H1 (cell line): ENCODE data around the gene AMBN. TPM values are rescaled to one million over a fixed set of nuclear protein-coding genes. Genes with fewer than 3 reads are reported as not detected.

Experiments
- CTCF ChIA-PET: fragments of 300-600 bp; sonication (Branson Sonifier 250); formaldehyde crosslinking; loops from one replicate; lab custom pipeline; 2021; ENCODE audit not compliant: partially characterized antibody; lab: Charles Lee
- POLR2A ChIA-PET: fragments of 300-600 bp; sonication (Branson Sonifier 250); formaldehyde crosslinking; loops from one replicate; lab custom pipeline; 2021; ENCODE audit warnings: inconsistent platforms; ENCODE audit not compliant: partially characterized antibody; lab: Charles Lee
- DNase-seq, 2 experiments: peaks; one replicate each; pipeline versions ENCODE4 v3.0.0 to v3.0.0-alpha.2; 2010 to 2022; ENCODE audit warnings: low spot score in 2 of 2, low read depth in 1 of 2, mixed read lengths in 1 of 2
- FAIRE-seq: peaks from 2 replicates; lab custom pipeline; 2011; peaks lifted over from hg19 to GRCh38; lab: Jason Lieb, UNC
- H2AFZ ChIP-seq: 2 replicates; pipeline ENCODE4 v1.8.1; 2012; ENCODE audit warnings: low read length, inconsistent platforms
- H2AK5ac ChIP-seq: 2 replicates; pipeline ENCODE4 v1.6.1; 2013; ENCODE audit warnings: low read depth, low read length
- H2BK120ac ChIP-seq: replicated peaks from 2 replicates; pipeline ENCODE3; 2013; ENCODE audit warnings: low read depth, low read length, inconsistent platforms
- H2BK12ac ChIP-seq: 2 replicates; pipeline ENCODE4 v1.6.1; 2013; ENCODE audit warnings: low read depth, low read length
- H2BK15ac ChIP-seq: 2 replicates; pipeline ENCODE4 v1.6.1; 2013; ENCODE audit warnings: low read length
- H2BK20ac ChIP-seq: 2 replicates; pipeline ENCODE4 v1.6.1; 2013; ENCODE audit warnings: low read length
- H2BK5ac ChIP-seq: 2 replicates; pipeline ENCODE4 v1.6.1; 2013; ENCODE audit warnings: low read depth, low read length
- H3K14ac ChIP-seq: 2 replicates; pipeline ENCODE4 v1.6.1; 2013; ENCODE audit warnings: inconsistent platforms; ENCODE audit not compliant: insufficient read length
- H3K18ac ChIP-seq: 2 replicates; pipeline ENCODE4 v1.6.1; 2013; ENCODE audit warnings: low read length; ENCODE audit errors: extremely low read depth
- H3K23ac ChIP-seq: 2 replicates; pipeline ENCODE4 v1.6.1; 2013; ENCODE audit warnings: inconsistent platforms; ENCODE audit not compliant: insufficient read length
- H3K23me2 ChIP-seq: 2 replicates; pipeline ENCODE4 v1.6.1; 2013; ENCODE audit warnings: low read depth, low read length
- H3K27ac ChIP-seq: 2 replicates; pipeline ENCODE4 v1.6.1; 2011; ENCODE audit warnings: low read depth, low read length, inconsistent platforms
- H3K27me3 ChIP-seq, 4 experiments: replicated peaks in 1 of 4; 1 replicate in 1 of 4; 2 replicates in 3 of 4; pipeline versions ENCODE4 v1.6.1 to v1.8.1; 2011 to 2013; ENCODE audit warnings: low read length in 3 of 4, mild to moderate bottlenecking in 3 of 4, inconsistent platforms in 2 of 4, mixed read lengths in 2 of 4, moderate library complexity in 1 of 4; ENCODE audit not compliant: control insufficient read depth in 3 of 4, insufficient read depth in 3 of 4; ENCODE audit errors: extremely low read depth in 1 of 4
- H3K36me3 ChIP-seq, 4 experiments: 2 replicates each; pipeline versions ENCODE4 v1.6.1 to v1.8.1; 2011 to 2013; ENCODE audit warnings: mild to moderate bottlenecking in 4 of 4, low read length in 3 of 4, moderate library complexity in 2 of 4, control low read depth in 1 of 4, inconsistent platforms in 1 of 4; ENCODE audit not compliant: insufficient read depth in 4 of 4, control insufficient read depth in 2 of 4
- H3K4ac ChIP-seq: replicated peaks from 2 replicates; pipeline ENCODE3; 2013; ENCODE audit warnings: low read length, low read depth, mixed read lengths, inconsistent platforms; ENCODE audit not compliant: insufficient read length
- H3K4me1 ChIP-seq, 4 experiments: replicated peaks in 1 of 4; 1 replicate in 1 of 4; 2 replicates in 3 of 4; pipeline versions ENCODE4 v1.6.1 to v1.8.1; 2011 to 2013; ENCODE audit warnings: low read length in 3 of 4, inconsistent platforms in 2 of 4, mixed read lengths in 1 of 4; ENCODE audit not compliant: insufficient read depth in 4 of 4, control insufficient read depth in 3 of 4
- H3K4me2 ChIP-seq, 2 experiments: 2 replicates each; pipeline versions ENCODE4 v1.6.1 to v1.8.1; 2011 to 2013; ENCODE audit warnings: low read depth in 2 of 2, low read length in 2 of 2, control low read depth in 1 of 2, inconsistent platforms in 1 of 2, mild to moderate bottlenecking in 1 of 2; ENCODE audit not compliant: insufficient read depth in 1 of 2
- H3K4me3 ChIP-seq, 4 experiments: fragments of 200-600, 300-600 bp in 1 of 4; sonication (generic), shearing (Covaris generic), sonication (Bioruptor Twin) in 1 of 4; 2 replicates each; pipeline versions ENCODE4 v1.5.1 to v1.8.1; 2011 to 2016; ENCODE audit warnings: low read length in 4 of 4, low read depth in 3 of 4, control low read depth in 2 of 4, inconsistent platforms in 2 of 4, mild to moderate bottlenecking in 2 of 4, mixed read lengths in 1 of 4, moderate library complexity in 1 of 4; ENCODE audit not compliant: insufficient read depth in 2 of 4; ENCODE audit errors: extremely low read depth in 1 of 4
- H3K56ac ChIP-seq: replicated peaks from 2 replicates; pipeline ENCODE3; 2013; ENCODE audit warnings: low read depth, mild to moderate bottlenecking, mixed read lengths, low read length, inconsistent platforms; ENCODE audit not compliant: insufficient read length
- H3K79me1 ChIP-seq: 2 replicates; pipeline ENCODE4 v1.6.1; 2013; ENCODE audit warnings: low read depth, low read length, control low read depth
- H3K79me2 ChIP-seq, 2 experiments: 2 replicates each; pipeline versions ENCODE4 v1.6.1 to v1.8.1; 2012 to 2013; ENCODE audit warnings: low read length in 2 of 2, mild to moderate bottlenecking in 2 of 2, inconsistent platforms in 1 of 2; ENCODE audit not compliant: insufficient read depth in 2 of 2, control insufficient read depth in 1 of 2
- H3K9ac ChIP-seq, 4 experiments: replicated peaks in 1 of 4; 1 replicate in 1 of 4; 2 replicates in 3 of 4; pipeline versions ENCODE4 v1.6.1 to v1.8.1; 2011 to 2013; ENCODE audit warnings: low read depth in 3 of 4, low read length in 3 of 4, control low read depth in 2 of 4, mild to moderate bottlenecking in 2 of 4, moderate library complexity in 2 of 4, inconsistent platforms in 1 of 4; ENCODE audit errors: extremely low read depth in 1 of 4
- H3K9me3 ChIP-seq, 2 experiments: 2 replicates each; pipeline versions ENCODE4 v1.6.1 to v1.8.1; 2012 to 2013; ENCODE audit warnings: mild to moderate bottlenecking in 2 of 2, moderate library complexity in 2 of 2, control low read depth in 1 of 2, inconsistent platforms in 1 of 2, low read depth in 1 of 2, low read length in 1 of 2, mixed read lengths in 1 of 2; ENCODE audit not compliant: insufficient read depth in 2 of 2
- H4K20me1 ChIP-seq, 2 experiments: replicated peaks in 1 of 2; 2 replicates each; pipeline versions ENCODE3 to v1.8.1; 2011 to 2013; ENCODE audit warnings: inconsistent platforms in 2 of 2, low read length in 2 of 2, mild to moderate bottlenecking in 1 of 2; ENCODE audit not compliant: insufficient read depth in 2 of 2, control insufficient read depth in 1 of 2
- H4K5ac ChIP-seq: 2 replicates; pipeline ENCODE4 v1.6.1; 2013; ENCODE audit warnings: low read length, low read depth, mixed read lengths, inconsistent platforms; ENCODE audit not compliant: insufficient read length
- H4K8ac ChIP-seq: 2 replicates; pipeline ENCODE4 v1.8.0; 2013; ENCODE audit warnings: mild to moderate bottlenecking, moderate library complexity, low read length, inconsistent platforms; ENCODE audit not compliant: insufficient read depth; ENCODE audit errors: extremely low read depth
- H4K91ac ChIP-seq: replicated peaks from 2 replicates; pipeline ENCODE3; 2013; ENCODE audit warnings: low read length, mixed read lengths, inconsistent platforms; ENCODE audit not compliant: insufficient read length
- EGR1 ChIP-seq: IDR thresholded peaks from 2 replicates; pipeline ENCODE4 v1.6.1; 2011; ENCODE audit warnings: low read depth, low read length, borderline replicate concordance
- GTF2F1 ChIP-seq: IDR thresholded peaks from 2 replicates; pipeline ENCODE4 v1.6.1; 2012; ENCODE audit warnings: low read depth, low read length, improper control_type of control experiment, borderline replicate concordance
- HDAC2 ChIP-seq, 2 experiments: fragments of 300-600 bp in 1 of 2; sonication (generic) in 1 of 2; IDR thresholded peaks; 2 replicates each; pipeline ENCODE4 v1.6.1; 2011 to 2012; ENCODE audit warnings: low read depth in 2 of 2, low read length in 2 of 2, mild to moderate bottlenecking in 2 of 2, moderate library complexity in 2 of 2, borderline replicate concordance in 1 of 2, inconsistent platforms in 1 of 2
- HDAC6 ChIP-seq: IDR thresholded peaks from one replicate; pipeline ENCODE4 v1.7.1; 2012; ENCODE audit warnings: low read depth, mild to moderate bottlenecking, inconsistent platforms, low read length, moderate library complexity
- JUN ChIP-seq: IDR thresholded peaks from 2 replicates; pipeline ENCODE4 v1.6.1; 2011; ENCODE audit warnings: low read depth, mild to moderate bottlenecking, improper control_type of control experiment, low read length
- NRF1 ChIP-seq: IDR thresholded peaks from 2 replicates; pipeline ENCODE4 v1.6.1; 2011; ENCODE audit warnings: mild to moderate bottlenecking, low read depth, low read length, improper control_type of control experiment
- RAD21 ChIP-seq, 2 experiments: IDR thresholded peaks in 1 of 2; conservative IDR thresholded peaks in 1 of 2; 2 replicates each; pipeline ENCODE4 v1.6.1; 2011; ENCODE audit warnings: low read depth in 2 of 2, low read length in 2 of 2, improper control_type of control experiment in 1 of 2, inconsistent platforms in 1 of 2, mild to moderate bottlenecking in 1 of 2, moderate library complexity in 1 of 2
- RBBP5 ChIP-seq: IDR thresholded peaks from 2 replicates; pipeline ENCODE4 v1.7.1; 2012; ENCODE audit warnings: low read depth, mild to moderate bottlenecking, inconsistent platforms, low read length, moderate library complexity, borderline replicate concordance
- RFX5 ChIP-seq: IDR thresholded peaks from 2 replicates; pipeline ENCODE4 v1.6.1; 2011; ENCODE audit warnings: low read depth, low read length, improper control_type of control experiment, borderline replicate concordance
- RNF2 ChIP-seq: fragments of 200-900, 300-1000 bp; sonication (generic); IDR thresholded peaks from 2 replicates; pipeline ENCODE4 v1.7.1; 2016; ENCODE audit warnings: borderline replicate concordance, low read depth, mild to moderate bottlenecking, antibody characterized with exemption, low read length; ENCODE audit not compliant: poor library complexity, severe bottlenecking; ENCODE audit errors: missing control alignments
- SIN3A ChIP-seq, 2 experiments: IDR thresholded peaks in 1 of 2; conservative IDR thresholded peaks in 1 of 2; 2 replicates each; pipeline ENCODE4 v1.6.1; 2011 to 2012; ENCODE audit warnings: low read length in 2 of 2, improper control_type of control experiment in 1 of 2, low read depth in 1 of 2, mild to moderate bottlenecking in 1 of 2
- TCF12 ChIP-seq: IDR thresholded peaks from 2 replicates; pipeline ENCODE4 v1.6.1; 2011; ENCODE audit warnings: low read depth, mild to moderate bottlenecking, low read length
- YY1 ChIP-seq: IDR thresholded peaks from 2 replicates; pipeline ENCODE4 v1.6.1; 2011; ENCODE audit warnings: low read depth, mild to moderate bottlenecking, low read length
- WGBS, 2 experiments: shearing (Covaris generic) in 1 of 2; methylation state at CpG; one replicate each; pipeline versions ENCODE4 v1.1.6 to v1.1.7; 2013 to 2015; ENCODE audit warnings: low lambda C conversion rate in 2 of 2, mixed read lengths in 2 of 2, inconsistent platforms in 1 of 2, low coverage in 1 of 2, missing lambda C conversion rate in 1 of 2; ENCODE audit not compliant: insufficient replicate concordance in 2 of 2, insufficient coverage in 1 of 2, insufficient read length in 1 of 2; ENCODE audit errors: extremely low coverage in 1 of 2, missing lambda C conversion rate in 1 of 2; 5-methylcytosine and 5-hydroxymethylcytosine counted together
- polyA plus RNA-seq, 7 experiments: library from polyadenylated mRNA; depleted of rRNA in 3 of 7; stranded (reverse) in 5 of 7; unstranded in 2 of 7; fragments of >200 nt in 5 of 7; fragments of 200-250 nt in 2 of 7; gene quantifications; 1 replicate in 5 of 7; 2 replicates in 1 of 7; 4 replicates in 1 of 7; pipeline versions ENCODE4 v1.2.1 to v1.2.3, GENCODE V29; 2011 to 2013; ENCODE audit warnings: missing spikeins in 2 of 7, mixed read lengths in 2 of 7
- total RNA-seq: library from RNA; stranded (reverse); fragmentation: NEBNext Ultra II Directional; extraction: Animal tissue kit (Norgen Biotek cat#: 25700); gene quantifications from 2 replicates; pipeline ENCODE4 v1.2.1, GENCODE V29; 2021

Gene AMBN
- total and polyA plus RNA-seq, 2 of the 8 experiments (the other 6 are each of a cell fraction or from before 2014, with no cell fraction given), result not detected

DNA sequence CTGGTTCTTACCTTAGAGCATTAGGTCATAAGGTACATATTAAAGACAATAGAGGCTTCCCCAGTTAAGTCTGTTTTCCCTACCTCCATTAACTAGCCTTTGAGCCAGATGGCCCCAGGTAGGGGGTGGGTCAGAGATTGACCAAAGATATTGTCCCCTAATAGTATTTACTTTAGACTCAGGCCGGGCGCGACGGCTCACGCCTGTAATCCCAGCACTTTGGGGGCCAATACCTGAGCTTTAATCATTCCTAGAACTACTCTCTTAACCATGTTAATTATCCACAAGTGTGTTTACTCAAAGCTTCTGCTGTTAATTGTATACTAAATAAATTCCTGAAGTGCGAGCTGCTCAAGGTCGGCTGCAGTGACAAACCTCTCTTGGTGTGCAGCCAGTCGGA is 28.0 kb upstream of the AMBN start:
- H2BK5ac ChIP-seq, result no peak overlapping the region
- ChIA-PET CTCF (interaction anchor here (0.6 kb wide), 1 partner anchor 912 kb away, joined by 3 read pairs; no protein-coding TSS in a partner anchor), POLR2A (no interaction called here)
- no peak overlapping the region for H4K91ac ChIP-seq
- H3K27me3 ChIP-seq, result no peaks in the 10 kb centered on the region
- no peak overlapping the region for H2BK15ac ChIP-seq
- DNase-seq (no peak), FAIRE-seq (no peak)
- no peak overlapping the region for H2AK5ac ChIP-seq
- no peaks in the 10 kb centered on the region for H3K36me3 ChIP-seq
- H2AFZ ChIP-seq, result no peak overlapping the region; the same call in 1 of the 2 replicates
- no peak overlapping the region for H3K9ac ChIP-seq
- H3K27ac ChIP-seq, result no peak overlapping the region
- H3K23me2 ChIP-seq, result no peaks in the 10 kb centered on the region
- H2BK12ac ChIP-seq, result no peak overlapping the region
- no peak overlapping the region for H3K4me3 ChIP-seq
- no peak overlapping the region for H3K14ac ChIP-seq
- H3K79me2 ChIP-seq, result no peaks in the 10 kb centered on the region
- no peak overlapping the region for H4K8ac ChIP-seq
- no peak overlapping the region for H3K56ac ChIP-seq
- H2BK120ac ChIP-seq, result no peak overlapping the region
- H2BK20ac ChIP-seq, result no peak overlapping the region
- no peaks in the 10 kb centered on the region for H3K9me3 ChIP-seq
- H4K20me1 ChIP-seq, result no peaks in the 10 kb centered on the region
- H3K4ac ChIP-seq, result no peak overlapping the region
- no peak overlapping the region for H3K18ac ChIP-seq
- 90% methylated on average over 8 of the region's 8 CpGs; no CpG with 5 or more reads in 1 of the 2 experiments for WGBS, 2 experiments
- H4K5ac ChIP-seq, result no peak overlapping the region
- no peaks in the 10 kb centered on the region for H3K4me1 ChIP-seq
- no peak overlapping the region for H3K4me2 ChIP-seq
- no peak overlapping the region for H3K23ac ChIP-seq
- no peaks in the 10 kb centered on the region for H3K79me1 ChIP-seq
- TF ChIP-seq HDAC6 (no peak), RAD21 (IDR thresholded peaks at IDR 0.05 in 1 of 2, conservative IDR thresholded peaks at IDR 0.05 in 1 of 2; ENCODE audit: low read depth in 2 of 2, low read length in 2 of 2) (no peak), GTF2F1 (no peak), RFX5 (no peak), RNF2 (no peak), TCF12 (no peak), SIN3A (conservative IDR thresholded peaks at IDR 0.05 in 1 of 2, IDR thresholded peaks at IDR 0.05 in 1 of 2; ENCODE audit: low read depth in 1 of 2, low read length in 2 of 2) (no peak), JUN (no peak), HDAC2 (IDR thresholded peaks at IDR 0.05; ENCODE audit: borderline replicate concordance in 1 of 2, low read depth in 2 of 2, low read length in 2 of 2) (no peak), EGR1 (no peak), NRF1 (no peak), YY1 (no peak), RBBP5 (no peak)
